Astrocyte (in vitro differentiated cells and primary cell): ENCODE results near the gene EPOP. TPM values are rescaled to one million over a fixed set of nuclear protein-coding genes. Genes with fewer than 3 reads are reported as not detected.
"Not testable (repeated sequence)": the region's sequence is repeated elsewhere in the genome, so short reads cannot be mapped to it uniquely, and the experiment has no call there.

ENCODE experiments used
- DNase-seq: peaks from one replicate; pipeline ENCODE4 v3.0.0-alpha.2; 2010; ENCODE audit warnings: low read depth
- FAIRE-seq: peaks from 2 replicates; lab custom pipeline; 2011; peaks lifted over from hg19 to GRCh38; lab: Jason Lieb, UNC
- H2AFZ ChIP-seq: 2 replicates; pipeline ENCODE4 v1.6.0; 2012; ENCODE audit warnings: low read depth, low read length, inconsistent platforms
- H3K27ac ChIP-seq: 2 replicates; pipeline ENCODE4 v1.5.1; 2011; ENCODE audit warnings: low read depth, low read length, inconsistent platforms
- H3K27me3 ChIP-seq: 2 replicates; pipeline ENCODE4 v1.6.0; 2011; ENCODE audit warnings: low read length, inconsistent platforms; ENCODE audit not compliant: insufficient read depth
- H3K36me3 ChIP-seq: 2 replicates; pipeline ENCODE4 v1.5.1; 2011; ENCODE audit warnings: low read length, inconsistent platforms; ENCODE audit not compliant: insufficient read depth
- H3K4me1 ChIP-seq: 2 replicates; pipeline ENCODE4 v1.5.1; 2011; ENCODE audit warnings: low read length, inconsistent platforms; ENCODE audit not compliant: insufficient read depth
- H3K4me2 ChIP-seq: 2 replicates; pipeline ENCODE4 v1.6.0; 2012; ENCODE audit warnings: low read length, inconsistent platforms
- H3K4me3 ChIP-seq: 2 replicates; pipeline ENCODE4 v1.5.1; 2011; ENCODE audit warnings: low read depth, mild to moderate bottlenecking, low read length, inconsistent platforms; ENCODE audit not compliant: insufficient read depth
- H3K79me2 ChIP-seq: 2 replicates; pipeline ENCODE4 v1.6.0; 2012; ENCODE audit warnings: mild to moderate bottlenecking, low read length, inconsistent platforms; ENCODE audit not compliant: insufficient read depth
- H3K9ac ChIP-seq: 2 replicates; pipeline ENCODE4 v1.6.0; 2012; ENCODE audit warnings: mild to moderate bottlenecking, low read length, inconsistent platforms
- H3K9me3 ChIP-seq: 2 replicates; pipeline ENCODE4 v1.5.1; 2012; ENCODE audit warnings: low read depth, mild to moderate bottlenecking, low read length, inconsistent platforms; ENCODE audit not compliant: insufficient read depth
- H4K20me1 ChIP-seq: 2 replicates; pipeline ENCODE4 v1.6.0; 2012; ENCODE audit warnings: low read length, inconsistent platforms; ENCODE audit not compliant: insufficient read depth
- H3K27ac Mint-ChIP-seq: one replicate; pipeline ENCODE4 v1.8.0; 2021; ENCODE audit warnings: mild to moderate bottlenecking, mixed read lengths; ENCODE audit not compliant: unreplicated experiment
- H3K27me3 Mint-ChIP-seq: one replicate; pipeline ENCODE4 v1.8.0; 2021; ENCODE audit warnings: low read depth, mixed read lengths; ENCODE audit not compliant: unreplicated experiment
- H3K36me3 Mint-ChIP-seq: one replicate; pipeline ENCODE4 v1.8.0; 2021; ENCODE audit warnings: low read depth, mixed read lengths; ENCODE audit not compliant: unreplicated experiment
- H3K4me1 Mint-ChIP-seq: one replicate; pipeline ENCODE4 v1.8.0; 2021; ENCODE audit warnings: low read depth, mixed read lengths; ENCODE audit not compliant: unreplicated experiment
- H3K4me3 Mint-ChIP-seq: one replicate; pipeline ENCODE4 v1.8.0; 2021; ENCODE audit warnings: mild to moderate bottlenecking, moderate library complexity, mixed read lengths; ENCODE audit not compliant: unreplicated experiment
- H3K9me3 Mint-ChIP-seq: one replicate; pipeline ENCODE4 v1.8.0; 2021; ENCODE audit warnings: mild to moderate bottlenecking, mixed read lengths; ENCODE audit not compliant: unreplicated experiment
- EZH2 ChIP-seq: IDR thresholded peaks from 2 replicates; pipeline ENCODE4 v1.6.1; 2012; ENCODE audit warnings: mild to moderate bottlenecking, low read length, inconsistent platforms; ENCODE audit not compliant: insufficient read depth
- total RNA-seq: library from RNA; stranded (reverse); gene quantifications from 2 replicates; pipeline ENCODE4 v1.2.1, GENCODE V29; 2021
- TF ChIP-seq, protein P1 (sequence below): IDR thresholded peaks from 2 replicates; pipeline ENCODE4 v1.5.1; 2011; ENCODE audit warnings: low read depth, mild to moderate bottlenecking, inconsistent platforms, low read length, moderate library complexity; ENCODE audit not compliant: insufficient read depth

Gene EPOP
- total RNA-seq, 1 donor from 2014 or later: 4.1 TPM

DNA sequence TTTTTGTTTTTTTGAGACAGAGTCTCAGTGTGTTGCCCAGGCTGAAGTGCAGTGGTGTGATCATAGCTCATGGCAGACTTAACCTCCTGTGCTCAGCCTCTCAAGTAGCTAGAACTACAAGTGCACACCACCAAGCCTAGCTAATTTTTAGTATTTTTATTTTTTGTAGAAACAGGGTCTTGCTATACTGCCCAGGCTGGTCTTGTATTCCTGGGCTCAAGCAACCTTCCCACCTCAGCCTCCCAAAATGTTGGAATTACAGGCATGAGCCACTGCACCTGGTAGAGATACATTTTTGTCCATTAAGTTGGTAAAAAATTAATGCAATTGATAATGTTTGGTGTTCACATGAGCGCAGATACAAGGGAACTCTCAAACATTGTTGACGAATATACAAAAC is 46.8 kb downstream of the EPOP start:
- H3K9me3 ChIP-seq: no peaks in the 10 kb centered on the region
- no peaks in the 10 kb centered on the region for H3K36me3 ChIP-seq
- H3K36me3 Mint-ChIP-seq: no peaks in the 10 kb centered on the region
- no peak overlapping the region for H3K4me3 Mint-ChIP-seq
- no peaks in the 10 kb centered on the region for H3K4me1 ChIP-seq
- H3K79me2 ChIP-seq: no peaks in the 10 kb centered on the region
- H3K27ac ChIP-seq: no peak overlapping the region
- no peak for DNase-seq
- H3K27me3 ChIP-seq: peaks cover 6% of the 10 kb centered on the region
- H3K9ac ChIP-seq: no peak overlapping the region
- H3K4me2 ChIP-seq: no peak overlapping the region
- no peaks in the 10 kb centered on the region for H3K9me3 Mint-ChIP-seq
- no peak for FAIRE-seq
- H3K27me3 Mint-ChIP-seq: no peaks in the 10 kb centered on the region
- no peak for TF ChIP-seq EZH2
- H3K4me1 Mint-ChIP-seq: no peaks in the 10 kb centered on the region
- H3K27ac Mint-ChIP-seq: no peak overlapping the region
- H4K20me1 ChIP-seq: no peaks in the 10 kb centered on the region
- no peak overlapping the region for H3K4me3 ChIP-seq
- H2AFZ ChIP-seq: no peak overlapping the region

DNA sequence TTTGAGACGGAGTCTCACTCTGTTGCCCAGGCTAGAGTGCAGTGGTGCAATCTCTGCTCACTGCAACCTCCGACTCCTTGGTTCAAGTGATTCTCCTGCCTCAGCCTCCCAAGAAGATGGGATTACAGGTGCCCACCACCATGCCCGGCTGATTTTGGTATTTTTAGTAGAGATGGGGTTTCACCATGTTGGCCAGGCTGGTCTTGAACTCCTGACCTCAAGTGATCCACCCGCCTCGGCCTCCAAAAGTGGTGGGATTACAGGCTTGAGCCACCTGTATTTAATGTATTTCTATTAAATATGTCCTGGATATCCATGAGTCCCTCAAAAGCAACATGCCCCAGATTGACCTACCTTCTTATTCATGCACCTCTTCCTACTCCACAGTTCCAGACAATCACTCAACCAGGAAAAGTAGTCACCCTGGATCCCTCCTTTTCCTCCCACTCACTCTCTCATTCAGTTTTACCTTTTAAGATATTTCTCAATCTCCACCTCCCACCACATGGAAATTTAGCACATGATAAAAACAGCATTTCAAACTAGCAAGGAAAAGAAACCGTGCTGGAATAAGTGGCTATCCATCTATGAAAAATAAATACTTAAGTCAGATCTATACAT is 48.0 kb downstream of the EPOP start:
- not testable (repeated sequence) for DNase-seq, H2AFZ ChIP-seq, H3K9ac ChIP-seq, H3K27me3 Mint-ChIP-seq, H3K4me3 ChIP-seq, H3K27me3 ChIP-seq, H3K4me1 Mint-ChIP-seq, H3K27ac ChIP-seq, H3K4me1 ChIP-seq, H3K4me2 ChIP-seq, H3K79me2 ChIP-seq, H3K36me3 ChIP-seq, FAIRE-seq, H3K4me3 Mint-ChIP-seq, H4K20me1 ChIP-seq, H3K9me3 Mint-ChIP-seq, H3K9me3 ChIP-seq, H3K27ac Mint-ChIP-seq, H3K36me3 Mint-ChIP-seq

GRCh38 chr17:38625482-38625881 is 49.3 kb downstream of the EPOP start:
- DNase-seq (no peak), FAIRE-seq (no peak)
- Histone ChIP-seq H3K27me3 (peaks cover 6% of the 10 kb centered on the region), H3K9me3 (no peaks in the 10 kb centered on the region), H3K4me2 (no peak overlapping the region), H3K79me2 (no peaks in the 10 kb centered on the region), H4K20me1 (no peaks in the 10 kb centered on the region), H3K27ac (no peak overlapping the region), H2AFZ (no peak overlapping the region), H3K9ac (no peak overlapping the region), H3K36me3 (no peaks in the 10 kb centered on the region), H3K4me1 (no peaks in the 10 kb centered on the region), H3K4me3 (no peak overlapping the region)
- TF ChIP-seq, protein P1, sequence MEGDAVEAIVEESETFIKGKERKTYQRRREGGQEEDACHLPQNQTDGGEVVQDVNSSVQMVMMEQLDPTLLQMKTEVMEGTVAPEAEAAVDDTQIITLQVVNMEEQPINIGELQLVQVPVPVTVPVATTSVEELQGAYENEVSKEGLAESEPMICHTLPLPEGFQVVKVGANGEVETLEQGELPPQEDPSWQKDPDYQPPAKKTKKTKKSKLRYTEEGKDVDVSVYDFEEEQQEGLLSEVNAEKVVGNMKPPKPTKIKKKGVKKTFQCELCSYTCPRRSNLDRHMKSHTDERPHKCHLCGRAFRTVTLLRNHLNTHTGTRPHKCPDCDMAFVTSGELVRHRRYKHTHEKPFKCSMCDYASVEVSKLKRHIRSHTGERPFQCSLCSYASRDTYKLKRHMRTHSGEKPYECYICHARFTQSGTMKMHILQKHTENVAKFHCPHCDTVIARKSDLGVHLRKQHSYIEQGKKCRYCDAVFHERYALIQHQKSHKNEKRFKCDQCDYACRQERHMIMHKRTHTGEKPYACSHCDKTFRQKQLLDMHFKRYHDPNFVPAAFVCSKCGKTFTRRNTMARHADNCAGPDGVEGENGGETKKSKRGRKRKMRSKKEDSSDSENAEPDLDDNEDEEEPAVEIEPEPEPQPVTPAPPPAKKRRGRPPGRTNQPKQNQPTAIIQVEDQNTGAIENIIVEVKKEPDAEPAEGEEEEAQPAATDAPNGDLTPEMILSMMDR: no peak
- no peak for TF ChIP-seq EZH2
- H3K4me3 Mint-ChIP-seq: no peak overlapping the region
- H3K36me3 Mint-ChIP-seq: no peaks in the 10 kb centered on the region
- H3K27me3 Mint-ChIP-seq: peaks cover 21% of the 10 kb centered on the region
- H3K4me1 Mint-ChIP-seq: no peaks in the 10 kb centered on the region
- no peaks in the 10 kb centered on the region for H3K9me3 Mint-ChIP-seq
- H3K27ac Mint-ChIP-seq: no peak overlapping the region

DNA sequence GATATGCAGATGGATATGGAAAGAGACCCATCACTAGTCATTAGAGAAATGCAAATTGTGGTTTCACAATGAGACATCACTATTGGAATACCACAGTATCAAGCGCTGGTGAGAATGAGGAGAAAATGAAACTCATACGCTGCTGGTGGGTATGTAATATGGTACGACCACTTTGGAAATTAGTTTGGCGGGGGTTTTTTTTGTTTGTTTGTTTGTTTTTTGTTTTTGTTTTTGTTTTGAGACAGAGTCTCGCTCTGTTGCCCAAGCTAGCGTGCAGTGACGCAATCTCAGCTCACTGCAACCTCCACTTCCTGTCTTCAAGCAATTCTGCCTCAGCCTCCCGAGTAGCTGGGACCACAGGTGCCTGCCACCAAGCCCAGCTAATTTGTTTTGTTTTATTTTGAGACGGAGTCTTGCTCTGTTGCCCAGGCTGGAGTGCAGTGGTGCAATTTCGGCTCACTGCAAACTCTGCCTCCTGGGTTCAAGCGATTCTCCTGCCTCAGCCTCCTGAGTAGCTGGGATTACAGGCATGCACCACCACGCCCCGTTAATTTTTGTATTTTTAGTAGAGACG is 49.9 kb downstream of the EPOP start:
- not testable (repeated sequence) for H3K4me1 ChIP-seq, H3K27me3 ChIP-seq, FAIRE-seq, H3K79me2 ChIP-seq, DNase-seq, H3K4me3 ChIP-seq, H2AFZ ChIP-seq, H3K27ac Mint-ChIP-seq, H3K4me2 ChIP-seq, H3K4me3 Mint-ChIP-seq, H3K9me3 ChIP-seq, H3K9ac ChIP-seq, H3K36me3 Mint-ChIP-seq, H4K20me1 ChIP-seq, H3K9me3 Mint-ChIP-seq, H3K4me1 Mint-ChIP-seq, H3K36me3 ChIP-seq, H3K27ac ChIP-seq
- H3K27me3 Mint-ChIP-seq: peaks cover 27% of the 10 kb centered on the region
